Duodenal mucosa (tissue), 2 donors: ENCODE data around the gene PDE4B.

Experiments
- H3K27ac ChIP-seq: one replicate; pipeline ENCODE4 v1.7.0; 2013; ENCODE audit warnings: low read depth, low read length
- H3K27me3 ChIP-seq, 2 donors: one replicate each; pipeline ENCODE4 v1.7.0; 2013; ENCODE audit warnings: low read length in 2 of 2, control low read depth in 1 of 2; ENCODE audit not compliant: insufficient read depth in 2 of 2, control insufficient read depth in 1 of 2
- H3K36me3 ChIP-seq, 2 donors: one replicate each; pipeline ENCODE4 v1.7.0; 2013; ENCODE audit warnings: low read length in 2 of 2, control low read depth in 1 of 2; ENCODE audit not compliant: insufficient read depth in 2 of 2, control insufficient read depth in 1 of 2
- H3K4me1 ChIP-seq, 2 donors: one replicate each; pipeline ENCODE4 v1.7.0; 2013; ENCODE audit warnings: low read length in 2 of 2, control low read depth in 1 of 2; ENCODE audit not compliant: insufficient read depth in 2 of 2, control insufficient read depth in 1 of 2
- H3K4me3 ChIP-seq, 2 donors: one replicate each; pipeline ENCODE4 v1.7.0; 2013; ENCODE audit warnings: low read length in 2 of 2, low read depth in 1 of 2
- H3K9ac ChIP-seq, 2 donors: one replicate each; pipeline ENCODE4 v1.7.0; 2013; ENCODE audit warnings: low read length in 2 of 2, low read depth in 1 of 2
- H3K9me3 ChIP-seq, 2 donors: one replicate each; pipeline ENCODE4 v1.7.0; 2013; ENCODE audit warnings: low read length in 2 of 2, control low read depth in 1 of 2; ENCODE audit not compliant: control insufficient read depth in 1 of 2

Gene PDE4B

DNA sequence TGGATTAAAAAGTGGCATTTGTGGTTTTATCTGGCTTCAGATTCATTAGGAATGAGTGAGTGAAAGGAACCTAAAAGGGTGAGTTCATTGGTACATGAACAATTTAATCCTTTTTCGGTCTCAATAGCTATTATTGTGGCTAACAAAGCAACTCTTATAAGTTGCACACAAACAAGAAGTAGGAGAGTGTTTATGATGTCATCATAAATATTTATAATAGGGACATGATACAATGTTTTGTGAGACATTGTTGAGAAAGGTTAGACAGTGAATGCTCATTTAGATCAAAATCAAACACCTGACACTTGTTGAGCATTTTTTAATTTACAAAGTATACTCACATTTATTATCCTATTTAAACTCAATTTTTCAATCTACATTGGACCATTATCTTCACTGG, 363.4 kb downstream of the PDE4B start:
- H3K36me3 ChIP-seq = no peaks in the 10 kb centered on the region
- H3K27me3 ChIP-seq = no peaks in the 10 kb centered on the region
- H3K4me3 ChIP-seq = no peak overlapping the region
- no peaks in the 10 kb centered on the region for H3K4me1 ChIP-seq
- no peak overlapping the region for H3K9ac ChIP-seq
- no peaks in the 10 kb centered on the region for H3K9me3 ChIP-seq
- H3K27ac ChIP-seq = no peak overlapping the region

DNA sequence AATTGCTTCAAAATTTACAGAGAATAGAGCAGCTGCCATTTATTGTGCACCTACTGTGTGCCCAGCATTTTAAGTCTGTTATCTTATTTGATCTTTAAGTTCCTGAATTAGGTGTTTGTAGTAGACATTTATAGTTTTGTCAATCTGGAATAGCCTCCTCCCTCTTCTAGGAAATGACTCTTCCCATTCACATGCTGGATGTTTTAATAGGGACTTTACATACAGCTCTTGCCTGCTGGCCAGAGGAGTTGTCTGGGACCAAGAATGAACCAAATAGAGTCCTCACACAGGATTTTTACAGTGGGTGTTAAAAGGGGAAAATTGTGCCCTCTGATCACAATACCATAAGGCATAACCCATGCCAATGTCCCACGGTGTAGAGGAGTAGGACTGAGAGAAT, 367.1 kb downstream of the PDE4B start:
- Histone ChIP-seq H3K36me3 (no peaks in the 10 kb centered on the region), H3K4me3 (no peak overlapping the region), H3K27ac (no peak overlapping the region), H3K4me1 (no peaks in the 10 kb centered on the region), H3K9ac (no peak overlapping the region), H3K27me3 (no peaks in the 10 kb centered on the region), H3K9me3 (no peaks in the 10 kb centered on the region)

DNA sequence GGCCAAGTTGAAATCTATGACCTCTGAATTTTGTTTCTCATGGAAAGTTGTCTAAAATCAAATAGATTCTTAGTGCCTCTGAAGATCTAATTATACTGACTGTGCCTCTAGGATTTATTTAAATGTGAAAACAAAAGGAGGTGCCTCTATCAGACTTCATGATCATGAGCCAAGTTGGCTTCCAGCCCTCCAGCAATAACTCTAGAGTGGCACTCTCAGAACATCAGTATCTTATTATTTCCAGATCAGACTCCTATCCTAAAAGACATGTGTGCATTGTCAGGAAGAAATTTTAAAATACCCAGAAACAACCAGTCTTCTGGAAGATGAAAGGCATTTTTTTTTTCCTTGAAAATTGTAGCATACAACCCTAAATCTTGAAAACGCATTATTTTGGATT, 368.0 kb downstream of the PDE4B start:
- Histone ChIP-seq H3K4me3 (no peak overlapping the region), H3K27ac (no peak overlapping the region), H3K9me3 (no peaks in the 10 kb centered on the region), H3K4me1 (no peaks in the 10 kb centered on the region), H3K36me3 (no peaks in the 10 kb centered on the region), H3K9ac (no peak overlapping the region), H3K27me3 (no peaks in the 10 kb centered on the region)

DNA sequence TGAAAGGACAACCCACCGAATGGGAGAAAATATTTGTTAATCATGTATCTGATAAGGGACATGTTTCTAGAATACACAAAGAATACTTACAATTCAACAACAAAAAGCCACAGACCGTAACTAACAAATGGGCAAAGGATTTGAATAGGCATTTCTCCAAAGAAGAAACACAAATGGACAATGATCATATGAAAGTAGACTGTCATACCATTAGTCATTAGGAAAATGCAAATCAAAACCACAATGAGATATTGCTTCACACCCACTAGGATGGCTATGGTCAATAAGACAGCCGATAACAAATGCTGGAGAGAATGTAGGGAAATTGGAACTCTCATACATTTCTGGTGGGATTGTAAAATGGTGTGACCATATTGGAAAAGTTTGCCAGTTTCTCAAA, 374.1 kb downstream of the PDE4B start:
- Histone ChIP-seq H3K9me3 (no peaks in the 10 kb centered on the region), H3K4me1 (no peaks in the 10 kb centered on the region), H3K27ac (no peak overlapping the region), H3K9ac (no peak overlapping the region), H3K4me3 (no peak overlapping the region), H3K36me3 (no peaks in the 10 kb centered on the region), H3K27me3 (no peaks in the 10 kb centered on the region)

DNA sequence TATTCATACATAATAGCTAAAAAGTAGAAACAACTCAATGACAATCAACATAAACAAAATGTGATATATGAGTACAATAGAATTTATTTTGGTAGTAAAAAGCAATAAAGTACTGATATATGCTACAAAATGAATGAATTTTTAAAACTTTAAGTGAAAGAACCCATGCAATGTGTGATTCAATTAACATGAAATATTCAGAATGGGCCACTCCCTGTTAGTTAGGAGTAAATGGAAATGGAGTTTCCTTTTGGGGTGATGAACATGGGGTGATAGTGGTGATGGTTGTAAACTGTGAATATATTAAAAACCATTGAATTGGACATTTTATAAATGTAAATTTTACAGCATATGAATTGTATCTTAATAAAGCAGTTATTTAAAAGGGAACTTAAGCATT, 374.6 kb downstream of the PDE4B start:
- no peak overlapping the region for H3K27ac ChIP-seq
- H3K27me3 ChIP-seq = no peaks in the 10 kb centered on the region
- no peaks in the 10 kb centered on the region for H3K9me3 ChIP-seq
- no peak overlapping the region for H3K9ac ChIP-seq
- no peaks in the 10 kb centered on the region for H3K4me1 ChIP-seq
- no peaks in the 10 kb centered on the region for H3K36me3 ChIP-seq
- no peak overlapping the region for H3K4me3 ChIP-seq

DNA sequence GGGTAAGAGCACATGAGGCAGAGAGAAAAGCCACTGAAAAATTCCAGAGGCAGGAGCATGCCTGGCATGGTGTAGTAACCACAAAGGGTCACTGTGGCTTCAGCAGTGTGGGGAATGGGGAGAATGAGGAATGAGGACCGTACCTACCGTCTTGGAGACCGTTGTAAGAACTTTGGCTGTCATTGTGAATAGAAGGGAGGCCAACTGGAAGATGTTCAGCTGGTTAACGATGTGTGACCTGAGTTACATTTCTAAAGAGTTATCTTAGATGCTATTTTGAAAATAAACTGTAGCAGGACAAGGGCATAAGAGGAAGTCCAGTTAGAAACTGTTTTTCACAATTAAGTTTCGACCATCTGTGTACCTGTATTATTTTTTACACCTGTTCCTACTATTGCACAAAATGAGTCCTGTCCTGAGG, 375.8 kb downstream of the PDE4B start:
- H3K27ac ChIP-seq = no peak overlapping the region
- no peak overlapping the region for H3K9ac ChIP-seq
- no peaks in the 10 kb centered on the region for H3K27me3 ChIP-seq
- no peak overlapping the region for H3K4me3 ChIP-seq
- no peaks in the 10 kb centered on the region for H3K4me1 ChIP-seq
- no peaks in the 10 kb centered on the region for H3K36me3 ChIP-seq
- H3K9me3 ChIP-seq = no peaks in the 10 kb centered on the region

DNA sequence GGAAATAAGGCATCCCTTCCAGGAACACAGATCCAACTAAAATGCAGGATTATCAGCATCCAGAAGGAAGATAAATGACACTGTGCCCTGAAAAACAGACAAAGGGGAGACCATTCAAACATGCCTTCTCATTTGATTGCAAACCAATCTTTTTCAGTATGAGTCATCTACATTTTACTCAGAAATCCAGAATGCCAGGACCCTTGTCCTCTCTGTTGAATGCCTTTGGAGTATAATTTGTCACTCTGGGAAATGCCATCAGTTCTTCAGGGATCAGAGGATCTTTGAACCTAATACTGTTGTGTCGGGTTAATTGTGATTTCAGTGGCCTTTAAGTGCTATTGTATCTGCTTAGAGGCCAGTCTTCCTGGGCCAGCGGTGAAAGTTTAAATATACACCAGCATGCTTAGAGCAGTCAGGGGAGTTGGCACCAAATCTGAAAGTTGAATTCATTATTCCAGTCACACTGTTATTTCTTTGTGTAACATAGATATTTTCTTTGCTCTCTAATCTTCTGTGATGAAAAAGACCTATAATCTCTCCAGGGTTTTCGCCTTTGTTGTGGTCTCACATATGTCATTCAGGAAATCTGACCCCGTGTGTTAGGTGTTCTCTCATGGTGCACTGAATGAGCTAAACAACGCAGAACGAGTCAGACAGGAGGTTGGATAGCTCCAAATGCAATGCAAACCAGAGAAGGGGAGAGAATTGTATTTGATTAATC, 376.4 kb downstream of the PDE4B start:
- Histone ChIP-seq H3K27ac (no peak overlapping the region), H3K36me3 (no peaks in the 10 kb centered on the region), H3K27me3 (no peaks in the 10 kb centered on the region), H3K4me1 (no peaks in the 10 kb centered on the region), H3K9ac (no peak overlapping the region), H3K9me3 (no peaks in the 10 kb centered on the region), H3K4me3 (no peak overlapping the region)

DNA sequence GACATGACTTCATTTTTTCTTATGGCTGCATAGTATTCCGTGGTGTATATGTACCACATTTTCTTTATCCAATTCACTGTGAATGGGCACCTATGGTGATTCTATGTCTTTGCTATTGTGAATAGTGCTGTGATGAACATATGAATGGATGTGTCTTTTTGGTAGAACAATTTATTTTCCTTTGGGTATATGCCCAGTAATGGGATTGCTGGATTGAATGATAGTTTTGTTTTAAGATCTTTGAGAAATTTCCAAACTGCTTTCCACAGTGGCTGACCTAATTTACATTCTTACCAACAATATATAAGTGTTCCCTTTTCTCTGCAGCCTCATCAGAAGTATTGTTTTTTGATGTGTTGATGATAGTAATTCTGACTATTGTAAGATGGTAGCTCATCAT, 379.6 kb downstream of the PDE4B start:
- H3K4me3 ChIP-seq = no peak overlapping the region
- H3K36me3 ChIP-seq = no peaks in the 10 kb centered on the region
- H3K27me3 ChIP-seq = no peaks in the 10 kb centered on the region
- H3K9me3 ChIP-seq = no peaks in the 10 kb centered on the region
- H3K27ac ChIP-seq = no peak overlapping the region
- H3K4me1 ChIP-seq = no peaks in the 10 kb centered on the region
- no peak overlapping the region for H3K9ac ChIP-seq

DNA sequence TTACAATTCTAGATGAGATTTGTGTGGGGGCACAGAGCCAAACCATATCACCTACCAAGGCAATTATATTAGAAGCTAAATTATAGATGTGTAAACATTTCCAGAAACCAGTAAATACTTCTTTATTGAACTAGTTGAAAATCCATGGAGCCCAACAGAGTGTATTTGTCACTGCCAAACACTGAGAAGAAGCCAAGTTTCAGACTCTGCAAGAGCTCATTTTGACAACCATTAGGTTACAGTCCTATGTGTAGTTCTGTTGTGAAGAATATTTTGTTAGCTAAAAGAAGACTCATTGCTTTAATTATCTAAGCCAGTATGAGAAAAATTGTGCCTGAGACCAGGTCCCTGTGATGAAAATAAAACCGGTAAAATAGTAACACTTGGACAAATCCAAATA, 382.4 kb downstream of the PDE4B start:
- Histone ChIP-seq H3K9ac (no peak overlapping the region), H3K27me3 (no peaks in the 10 kb centered on the region)

DNA sequence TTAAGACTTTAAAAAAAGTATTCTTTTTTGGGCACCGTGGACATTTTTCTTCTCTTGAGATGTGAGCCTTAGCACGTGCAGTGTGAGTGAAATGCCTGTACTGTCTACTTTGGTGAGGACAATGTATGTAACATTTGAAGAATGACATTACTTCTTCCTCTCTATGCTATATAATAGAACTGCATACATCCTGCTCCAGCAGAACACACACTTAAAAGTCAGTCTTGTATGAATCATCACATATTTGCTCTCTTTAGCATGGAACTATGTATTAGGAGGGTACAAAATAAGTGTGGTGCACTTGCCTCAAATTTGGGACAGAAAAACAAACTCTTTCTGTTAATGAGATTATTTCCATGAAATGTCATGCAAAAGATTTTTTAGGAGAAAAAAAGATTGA, 382.9 kb downstream of the PDE4B start:
- Histone ChIP-seq H3K4me3 (no peak overlapping the region), H3K27ac (no peak overlapping the region), H3K9ac (no peak overlapping the region), H3K27me3 (no peaks in the 10 kb centered on the region), H3K4me1 (no peaks in the 10 kb centered on the region), H3K9me3 (no peaks in the 10 kb centered on the region), H3K36me3 (no peaks in the 10 kb centered on the region)

More for the DNA sequence above, 382.4 kb downstream of the PDE4B start:
- no peaks in the 10 kb centered on the region for H3K36me3 ChIP-seq
- H3K27ac ChIP-seq = no peak overlapping the region
- no peaks in the 10 kb centered on the region for H3K4me1 ChIP-seq
- no peak overlapping the region for H3K4me3 ChIP-seq
- H3K9me3 ChIP-seq = no peaks in the 10 kb centered on the region
